IMR-90 (cell line): ENCODE measurements around the gene KCNIP3. TPM values are rescaled to one million over a fixed set of nuclear protein-coding genes. Genes with fewer than 3 reads are reported as not detected.
A peak's percentile ranks its signal among the peaks of the same experiment; 100 is the strongest.

Source experiments
- ATAC-seq: fragments of 200-7000 bp; cut with Tn5 transposase; 2 replicates; pipeline ENCODE4 v1.9.1; 2020; ENCODE audit warnings: low read depth, mild to moderate bottlenecking, moderate library complexity
- BruUV-seq: library from RNA; stranded (reverse); fragments of 400-500 nt; replicated peaks from 2 replicates; lab custom pipeline; 2021; lab: Mats Ljungman, UMichigan
- CTCF ChIA-PET: fragments of 300-600 bp; formaldehyde crosslinking; extraction: SDS; loops from one replicate; lab custom pipeline; 2021; ENCODE audit warnings: antibody characterized with exemption; lab: Yijun Ruan, JAX
- POLR2A ChIA-PET: fragments of 300-600 bp; sonication (Branson Sonifier 250); formaldehyde crosslinking; loops from one replicate; lab custom pipeline; 2022; ENCODE audit warnings: antibody characterized with exemption; ENCODE audit not compliant: unreplicated experiment; lab: Charles Lee
- DNase-seq: peaks from one replicate; pipeline ENCODE4 v3.0.0; 2013
- H2AFZ ChIP-seq: replicated peaks from 2 replicates; pipeline ENCODE3; 2013; ENCODE audit warnings: low read length, mild to moderate bottlenecking; ENCODE audit not compliant: poor library complexity
- H2AK5ac ChIP-seq: 2 replicates; pipeline ENCODE4 v1.6.1; 2013; ENCODE audit warnings: low read depth, low read length, inconsistent platforms
- H2AK9ac ChIP-seq: replicated peaks from 2 replicates; pipeline ENCODE3; 2013; ENCODE audit warnings: mild to moderate bottlenecking, low read depth, low read length, moderate library complexity; ENCODE audit not compliant: poor library complexity
- H2BK120ac ChIP-seq: 2 replicates; pipeline ENCODE4 v1.6.1; 2013; ENCODE audit warnings: low read depth, low read length, inconsistent platforms
- H2BK15ac ChIP-seq: 3 replicates; pipeline ENCODE4 v1.6.1; 2013; ENCODE audit warnings: low read depth, low read length, inconsistent platforms
- H2BK20ac ChIP-seq: 2 replicates; pipeline ENCODE4 v1.6.1; 2013; ENCODE audit warnings: low read depth, mild to moderate bottlenecking, inconsistent platforms, low read length, moderate library complexity
- H2BK5ac ChIP-seq: 2 replicates; pipeline ENCODE4 v1.6.1; 2013; ENCODE audit warnings: mild to moderate bottlenecking, low read depth, low read length, inconsistent platforms; ENCODE audit not compliant: poor library complexity, severe bottlenecking
- H3K14ac ChIP-seq: replicated peaks from 2 replicates; pipeline ENCODE4 v1.6.1; 2013; ENCODE audit warnings: low read depth, low read length, inconsistent platforms
- H3K18ac ChIP-seq: 2 replicates; pipeline ENCODE4 v1.6.1; 2013; ENCODE audit warnings: low read depth, low read length, control low read depth
- H3K23ac ChIP-seq: 2 replicates; pipeline ENCODE4 v1.6.1; 2013; ENCODE audit warnings: low read depth, low read length, inconsistent platforms
- H3K27ac ChIP-seq: 2 replicates; pipeline ENCODE4 v1.5.1; 2013; ENCODE audit warnings: mild to moderate bottlenecking, control low read depth, low read length; ENCODE audit not compliant: insufficient read depth
- H3K27me3 ChIP-seq: 2 replicates; pipeline ENCODE4 v1.6.1; 2013; ENCODE audit warnings: low read length; ENCODE audit not compliant: control insufficient read depth, insufficient read depth
- H3K36me3 ChIP-seq: 2 replicates; pipeline ENCODE4 v1.6.1; 2013; ENCODE audit warnings: low read length, mixed read lengths; ENCODE audit not compliant: control insufficient read depth, insufficient read depth
- H3K4ac ChIP-seq: 2 replicates; pipeline ENCODE4 v1.6.1; 2013; ENCODE audit warnings: low read depth, low read length, inconsistent platforms
- H3K4me1 ChIP-seq: 2 replicates; pipeline ENCODE4 v1.6.1; 2013; ENCODE audit warnings: low read length, mixed read lengths; ENCODE audit not compliant: control insufficient read depth, insufficient read depth
- H3K4me2 ChIP-seq: 2 replicates; pipeline ENCODE4 v1.6.1; 2013; ENCODE audit warnings: low read depth, mild to moderate bottlenecking, control low read depth, low read length, moderate library complexity
- H3K4me3 ChIP-seq: 2 replicates; pipeline ENCODE4 v1.5.1; 2013; ENCODE audit warnings: low read depth, mild to moderate bottlenecking, control low read depth, low read length, moderate library complexity; ENCODE audit not compliant: insufficient read depth
- H3K56ac ChIP-seq: 2 replicates; pipeline ENCODE4 v1.6.1; 2013; ENCODE audit warnings: low read length, inconsistent platforms; ENCODE audit not compliant: insufficient read depth; ENCODE audit errors: extremely low read depth
- H3K79me1 ChIP-seq, 2 experiments: 2 replicates each; pipeline ENCODE4 v1.6.1; 2013; ENCODE audit warnings: low read length in 2 of 2, inconsistent platforms in 1 of 2, low read depth in 1 of 2
- H3K9ac ChIP-seq: 2 replicates; pipeline ENCODE4 v1.6.1; 2013; ENCODE audit warnings: low read depth, low read length, control low read depth
- H3K9me1 ChIP-seq: 2 replicates; pipeline ENCODE4 v1.6.1; 2013; ENCODE audit warnings: low read length, inconsistent platforms; ENCODE audit not compliant: insufficient read depth
- H3K9me3 ChIP-seq: 2 replicates; pipeline ENCODE4 v1.6.1; 2013; ENCODE audit warnings: low read length; ENCODE audit not compliant: control insufficient read depth, insufficient read depth
- H4K20me1 ChIP-seq: 2 replicates; pipeline ENCODE4 v1.6.1; 2013; ENCODE audit warnings: low read length, inconsistent platforms; ENCODE audit not compliant: insufficient read depth
- H4K5ac ChIP-seq: 2 replicates; pipeline ENCODE4 v1.6.1; 2013; ENCODE audit warnings: mild to moderate bottlenecking, low read depth, low read length, control low read depth
- H4K8ac ChIP-seq, 2 experiments: 2 replicates each; pipeline ENCODE4 v1.6.1; 2013; ENCODE audit warnings: low read depth in 2 of 2, low read length in 2 of 2, control low read depth in 1 of 2, inconsistent platforms in 1 of 2
- H4K91ac ChIP-seq: 2 replicates; pipeline ENCODE4 v1.6.1; 2013; ENCODE audit warnings: low read depth, low read length, inconsistent platforms; ENCODE audit not compliant: insufficient read depth
- BHLHE40 ChIP-seq: fragments of 150-350 bp; IDR thresholded peaks from 2 replicates; pipeline ENCODE4 v1.6.1; 2016; ENCODE audit warnings: mild to moderate bottlenecking, low read depth, low read length
- CHD1 ChIP-seq: IDR thresholded peaks from 2 replicates; pipeline ENCODE4 v1.6.1; 2012; ENCODE audit warnings: low read depth, low read length, improper control_type of control experiment
- CTCF ChIP-seq: conservative IDR thresholded peaks from 2 replicates; pipeline ENCODE4 v1.5.1; 2012; ENCODE audit warnings: mild to moderate bottlenecking, low read depth, low read length, improper control_type of control experiment
- ELK1 ChIP-seq: fragments of 150-350 bp; IDR thresholded peaks from 2 replicates; pipeline ENCODE4 v1.6.1; 2016; ENCODE audit warnings: low read depth, mild to moderate bottlenecking, low read length, moderate library complexity, borderline replicate concordance
- FOS ChIP-seq: fragments of 150-350 bp; IDR thresholded peaks from 2 replicates; pipeline ENCODE4 v1.6.1; 2016; ENCODE audit warnings: low read depth, low read length
- MAFK ChIP-seq: IDR thresholded peaks from 2 replicates; pipeline ENCODE4 v1.6.1; 2012; ENCODE audit warnings: low read depth, low read length, improper control_type of control experiment
- MAZ ChIP-seq: IDR thresholded peaks from 2 replicates; pipeline ENCODE4 v1.6.1; 2012; ENCODE audit warnings: low read depth, mild to moderate bottlenecking, low read length, improper control_type of control experiment, moderate library complexity, borderline replicate concordance
- MXI1 ChIP-seq: IDR thresholded peaks from 2 replicates; pipeline ENCODE4 v1.6.1; 2012; ENCODE audit warnings: low read depth, mild to moderate bottlenecking, low read length, moderate library complexity, borderline replicate concordance
- NFE2L2 ChIP-seq: fragments of 150-350 bp; IDR thresholded peaks from 2 replicates; pipeline ENCODE4 v1.6.1; 2016; ENCODE audit warnings: low read depth, mild to moderate bottlenecking, low read length
- POLR2A ChIP-seq: IDR thresholded peaks from 2 replicates; pipeline ENCODE4 v1.6.1; 2012; ENCODE audit warnings: mild to moderate bottlenecking, low read depth, low read length
- RAD21 ChIP-seq: IDR thresholded peaks from 2 replicates; pipeline ENCODE4 v1.6.1; 2012; ENCODE audit warnings: low read length, improper control_type of control experiment
- RCOR1 ChIP-seq: IDR thresholded peaks from 2 replicates; pipeline ENCODE4 v1.6.1; 2012; ENCODE audit warnings: mild to moderate bottlenecking, low read length, improper control_type of control experiment; ENCODE audit not compliant: insufficient replicate concordance
- RFX5 ChIP-seq: IDR thresholded peaks from 2 replicates; pipeline ENCODE4 v1.8.0; 2012; ENCODE audit warnings: low read depth, mild to moderate bottlenecking, low read length, moderate library complexity
- SMC3 ChIP-seq: fragments of 150-350 bp; IDR thresholded peaks from 2 replicates; pipeline ENCODE4 v1.6.1; 2016; ENCODE audit warnings: low read depth, mild to moderate bottlenecking, antibody characterized with exemption, low read length, moderate library complexity
- USF2 ChIP-seq: fragments of 150-350 bp; IDR thresholded peaks from 2 replicates; pipeline ENCODE4 v1.6.1; 2017; ENCODE audit warnings: mild to moderate bottlenecking, antibody characterized with exemption, low read length, low read depth
- WGBS, 2 experiments: methylation state at CpG; one replicate each; pipeline versions ENCODE4 v1.1.5 to v1.1.7; 2013; ENCODE audit warnings: missing lambda C conversion rate in 2 of 2; ENCODE audit not compliant: insufficient read length in 1 of 2; ENCODE audit errors: extremely low coverage in 2 of 2; 5-methylcytosine and 5-hydroxymethylcytosine counted together
- dilution Hi-C: fragments of 300-500 bp; cut with HindIII; formaldehyde crosslinking; loops from one replicate; pipeline ENCODE4 v1.14.3; 2018; ENCODE audit warnings: low sequenced_read_pairs; ENCODE audit not compliant: unreplicated experiment
- in situ Hi-C: fragments of 300-500 bp; cut with MboI; formaldehyde crosslinking; loops from 3 replicates; pipeline ENCODE4 v1.14.3; 2019; ENCODE audit warnings: low sequenced_read_pairs, inconsistent platforms, mixed read lengths
- intact Hi-C: fragments of 100-400 bp; cut with micrococcal nuclease; formaldehyde crosslinking; loops from 2 replicates; pipeline ENCODE4 v1.10.0; 2022
- polyA plus RNA-seq, 3 experiments: library from polyadenylated mRNA; depleted of rRNA; stranded (reverse); fragments of >200 nt; gene quantifications; 2 replicates each; pipeline ENCODE4 v1.2.3, GENCODE V29; 2012; ENCODE audit warnings: low replicate concordance in 1 of 3
- total RNA-seq: library from RNA; depleted of rRNA; stranded (reverse); fragments of >200 nt; gene quantifications from 2 replicates; pipeline ENCODE4 v1.2.3, GENCODE V29; 2012

KCNIP3 gene
- total and polyA plus RNA-seq, 2 of the 4 experiments (the other 2 are of a cell fraction): 0.72 to 1.4 TPM

GRCh38 chr2:95274291-95275150 is 22.6 kb upstream of the KCNIP3 start, which contains the start of gene PROM2:
PROM2 (plus strand) TSS chr2:95274449; CDS start chr2:95274586, 137 bp downstream.
- H3K4me1 ChIP-seq: no peaks in the 10 kb centered on the region
- H4K20me1 ChIP-seq: no peaks in the 10 kb centered on the region
- no peak within 1 kb of the TSS for H3K4me2 ChIP-seq
- H3K36me3 ChIP-seq: no peaks in the 10 kb centered on the region
- no peak within 1 kb of the TSS for H3K4me3 ChIP-seq
- in situ Hi-C loops: no loop called here
- H3K23ac ChIP-seq: no peak within 1 kb of the TSS
- H3K56ac ChIP-seq: no peak within 1 kb of the TSS
- H4K8ac ChIP-seq: no peak within 1 kb of the TSS
- dilution Hi-C loops: no loop called here
- no peak within 1 kb of the TSS for H3K27ac ChIP-seq
- POLR2A ChIA-PET: no interaction called here
- no peak within 1 kb of the TSS for H3K14ac ChIP-seq
- H3K9me1 ChIP-seq: no peaks in the 10 kb centered on the region
- 0 out of 2 replicates have a peak, but pooled peaks cover 2% of the 10 kb centered on the region for H3K9me3 ChIP-seq
- no peak within 1 kb of the TSS for H2AFZ ChIP-seq
- no peak within 1 kb of the TSS for H2BK5ac ChIP-seq
- ATAC-seq: no peak
- peak within 1 kb of the TSS; percentile 50 for H2AK9ac ChIP-seq
- no peak within 1 kb of the TSS for H2BK15ac ChIP-seq
- H3K4ac ChIP-seq: no peak within 1 kb of the TSS
- H4K91ac ChIP-seq: no peak within 1 kb of the TSS
- BruUV-seq: no TSS peak
- CTCF ChIA-PET: no interaction called here
- H3K79me1 ChIP-seq: no peaks in the 10 kb centered on the region
- H2BK20ac ChIP-seq: no peak within 1 kb of the TSS
- DNase-seq: no peak
- WGBS, 2 experiments: no CpG with 5 or more reads among the region's 17 CpGs
- H4K5ac ChIP-seq: no peak within 1 kb of the TSS
- H2BK120ac ChIP-seq: no peak within 1 kb of the TSS
- intact Hi-C loops: no loop called here
- no peak within 1 kb of the TSS for H3K18ac ChIP-seq
- no peak within 1 kb of the TSS for H3K9ac ChIP-seq
- H3K27me3 ChIP-seq: no peaks in the 10 kb centered on the region
- H2AK5ac ChIP-seq: no peak within 1 kb of the TSS
- no peak for TF ChIP-seq MAFK
- TF ChIP-seq BHLHE40: no peak
- TF ChIP-seq NFE2L2: no peak
- TF ChIP-seq RCOR1: no peak
- TF ChIP-seq CHD1: no peak
- no peak for TF ChIP-seq CTCF
- no peak for TF ChIP-seq RFX5
- TF ChIP-seq MXI1: no peak
- no peak for TF ChIP-seq ELK1
- TF ChIP-seq USF2: no peak
- TF ChIP-seq RAD21: no peak
- no peak for TF ChIP-seq FOS
- TF ChIP-seq SMC3: no peak
- TF ChIP-seq MAZ: no peak
- TF ChIP-seq POLR2A: no peak
